Stimulated activated CD8-positive, alpha-beta memory T cell treated with anti-CD3 and anti-CD28 coated beads, Interleukin-7, amount 100 ng/mL, for 1 hour (primary cell): ENCODE measurements around the gene SLC38A10.

Source experiments
- DNase-seq, 2 donors: peaks; one replicate each; pipeline ENCODE4 v3.0.0-alpha.2; 2020; ENCODE audit warnings: low read depth in 2 of 2

The SLC38A10 gene

GRCh38 chr17:81207610-81208581 lies 87.2 kb downstream of the SLC38A10 start:
- no peak for DNase-seq

GRCh38 chr17:81206657-81207056 lies 88.5 kb downstream of the SLC38A10 start:
- no peak for DNase-seq

GRCh38 chr17:81206166-81206565 lies 88.9 kb downstream of the SLC38A10 start:
- no peak for DNase-seq

GRCh38 chr17:81204578-81204977 lies 90.5 kb downstream of the SLC38A10 start:
- DNase-seq = no peak

GRCh38 chr17:81203136-81203535 lies 92.0 kb downstream of the SLC38A10 start:
- no peak for DNase-seq

GRCh38 chr17:81202318-81202717 lies 92.8 kb downstream of the SLC38A10 start:
- no peak for DNase-seq

- no peak for DNase-seq
Measured at GRCh38 chr17:81200695-81201580, 94.2 kb downstream of the SLC38A10 start.

- no peak for DNase-seq
Measured at GRCh38 chr17:81200201-81200600, 94.9 kb downstream of the SLC38A10 start.

GRCh38 chr17:81199482-81199830 lies 95.7 kb downstream of the SLC38A10 start:
- DNase-seq = no peak

- DNase-seq = no peak
Measured at GRCh38 chr17:81198826-81199481, 96.2 kb downstream of the SLC38A10 start.

- DNase-seq = no peak
Measured at GRCh38 chr17:81197831-81198490, 97.1 kb downstream of the SLC38A10 start.

- no peak for DNase-seq
Measured at GRCh38 chr17:81197409-81197795, 97.7 kb downstream of the SLC38A10 start.

- DNase-seq = no peak
Measured at GRCh38 chr17:81196505-81197408, 98.3 kb downstream of the SLC38A10 start.

- DNase-seq = no peak
Measured at GRCh38 chr17:81195941-81196495, 99.1 kb downstream of the SLC38A10 start.
